ENCODE results near the gene PHLPP1. TPM values are rescaled to one million over a fixed set of nuclear protein-coding genes. Genes with fewer than 3 reads are reported as not detected.
A peak's percentile ranks its signal among the peaks of the same experiment; 100 is the strongest.

The PHLPP1 gene
- total and polyA plus RNA-seq, 2 of the 13 experiments (the other 11 are each of a cell fraction or from before 2014, with no cell fraction given), result 9.8 to 18.5 TPM

GRCh38 chr18:62918361-62918760, 203.0 kb downstream of the PHLPP1 start (continued):
- no peak for TF ChIP-seq THAP9 (CRISPR knock-in tag; IDR thresholded peaks at IDR 0.05; ENCODE audit: borderline replicate concordance)
- TF ChIP-seq RCOR2 (CRISPR knock-in tag; IDR thresholded peaks at IDR 0.05), result no peak
- TF ChIP-seq NR2C2 (CRISPR knock-in tag; IDR thresholded peaks at IDR 0.05; ENCODE audit: borderline replicate concordance), result no peak
- TF ChIP-seq ZNF207 (IDR thresholded peaks at IDR 0.05; ENCODE audit: borderline replicate concordance), result no peak
- TF ChIP-seq ZNF337 (CRISPR knock-in tag; IDR thresholded peaks at IDR 0.05; ENCODE audit: borderline replicate concordance, low read depth), result no peak
- no peak for TF ChIP-seq RFX1 (IDR thresholded peaks at IDR 0.05)

GRCh38 chr18:62919109-62919838, 203.9 kb downstream of the PHLPP1 start:
- no peak overlapping the region for H3K4me3 ChIP-seq (replicated peaks in 1 of 3; ENCODE audit: insufficient read depth in 1 of 3, low read depth in 2 of 3, low read length in 3 of 3)
- H3K79me2 ChIP-seq (ENCODE audit: insufficient read depth, low read length), result no peaks in the 10 kb centered on the region
- no peaks in the 10 kb centered on the region for H3K4me1 ChIP-seq (ENCODE audit: insufficient read depth, low read length)
- BruUV-seq (replicated peaks), result no TSS peak
- no peaks in the 10 kb centered on the region for H4K20me1 ChIP-seq (ENCODE audit: insufficient read depth, low read length)
- DNase-seq (ENCODE audit: low spot score) (no peak), ATAC-seq (no peak), FAIRE-seq (no peak)
- intact Hi-C loops (cut with micrococcal nuclease; ENCODE audit: unreplicated experiment) (no loop called here), in situ Hi-C loops (cut with HindIII; ENCODE audit: extremely low pct_ligation_motif_present, low pct_unique_long_range_greater_than_20kb) (no loop called here)
- no peak overlapping the region for H3K9ac ChIP-seq (ENCODE audit: insufficient read depth, low read depth, low read length)
- ChIA-PET CTCF (ENCODE audit: low intra/inter-chr PET ratio, low total read pairs) (no interaction called here), POLR2A (no interaction called here)
- H3K27ac ChIP-seq (ENCODE audit: extremely low read length, insufficient read depth, low read length), result no peak overlapping the region
- no peaks in the 10 kb centered on the region for H3K9me3 ChIP-seq (ENCODE audit: low read length)
- H3K4me2 ChIP-seq (ENCODE audit: low read depth, low read length), result no peak overlapping the region
- H3K27me3 ChIP-seq (ENCODE audit: control insufficient read depth in 1 of 2, insufficient read depth in 2 of 2, low read length in 2 of 2), result no peaks in the 10 kb centered on the region
- H2AFZ ChIP-seq (ENCODE audit: low read length), result no peak overlapping the region
- peaks cover 6 to 44% of the 10 kb centered on the region in 2 experiments for H3K36me3 ChIP-seq (replicated peaks in 1 of 2; ENCODE audit: control insufficient read depth in 1 of 2, insufficient read depth in 2 of 2, low read length in 2 of 2)
- WGBS (ENCODE audit: low lambda C conversion rate), result 51% methylated on average over 2 of the region's 2 CpGs
- TF ChIP-seq CEBPB (IDR thresholded peaks at IDR 0.05; ENCODE audit: borderline replicate concordance, low read depth, low read length), result 0 out of 2 replicates have a peak, but pooled peaks have one; percentile 5
- TF ChIP-seq PHF21A (CRISPR knock-in tag; IDR thresholded peaks at IDR 0.05), result no peak
